Endothelial cell of umbilical vein (primary cell): ENCODE data around the gene FAM20B. TPM values are rescaled to one million over a fixed set of nuclear protein-coding genes. Genes with fewer than 3 reads are reported as not detected.

ENCODE experiments used
- BruUV-seq: library from RNA; stranded (reverse); fragments of 400-500 nt; replicated peaks from 2 replicates; lab custom pipeline; 2021; lab: Mats Ljungman, UMichigan
- CTCF ChIA-PET: fragments of 300-600, 350-600 bp; sonication (Branson Sonifier 250); formaldehyde crosslinking; loops from one replicate; lab custom pipeline; 2021; ENCODE audit warnings: antibody characterized with exemption, inconsistent platforms; lab: Charles Lee
- POLR2A ChIA-PET: fragments of 300-600, 350-600 bp; sonication (Branson Sonifier 250); formaldehyde crosslinking; loops from one replicate; lab custom pipeline; 2021; ENCODE audit warnings: antibody characterized with exemption, inconsistent platforms; lab: Charles Lee
- DNase-seq: peaks from one replicate; pipeline ENCODE4 v3.0.0-alpha.2; 2011; ENCODE audit warnings: low read depth, low spot score
- FAIRE-seq: peaks from 2 replicates; lab custom pipeline; 2011; peaks lifted over from hg19 to GRCh38; lab: Jason Lieb, UNC
- H2AFZ ChIP-seq: 2 replicates; pipeline ENCODE4 v1.6.0; 2012; ENCODE audit warnings: low read depth, low read length, control low read depth, inconsistent platforms
- H3K27ac ChIP-seq: 2 replicates; pipeline ENCODE4 v1.5.1; 2011; ENCODE audit warnings: low read depth, mild to moderate bottlenecking, control low read depth, low read length, moderate library complexity; ENCODE audit not compliant: insufficient read depth
- H3K27me3 ChIP-seq, 2 experiments: 2 replicates each; pipeline versions ENCODE4 v1.6.0 to v1.6.1; 2011; ENCODE audit warnings: low read length in 2 of 2, mixed read lengths in 1 of 2; ENCODE audit not compliant: control insufficient read depth in 2 of 2, insufficient read depth in 2 of 2
- H3K36me3 ChIP-seq, 2 experiments: 2 replicates in 1 of 2; 3 replicates in 1 of 2; pipeline ENCODE4 v1.5.1; 2011; ENCODE audit warnings: low read length in 2 of 2, mild to moderate bottlenecking in 1 of 2, moderate library complexity in 1 of 2; ENCODE audit not compliant: control insufficient read depth in 2 of 2, insufficient read depth in 2 of 2; ENCODE audit errors: extremely low read depth in 1 of 2
- H3K4me1 ChIP-seq: 3 replicates; pipeline ENCODE4 v1.5.1; 2011; ENCODE audit warnings: mild to moderate bottlenecking, low read length; ENCODE audit not compliant: control insufficient read depth, insufficient read depth; ENCODE audit errors: extremely low read depth
- H3K4me2 ChIP-seq: 2 replicates; pipeline ENCODE4 v1.6.1; 2011; ENCODE audit warnings: low read length, control low read depth, mixed read lengths; ENCODE audit not compliant: insufficient read depth
- H3K4me3 ChIP-seq, 3 experiments: fragments of 200-600 bp in 1 of 3; sonication (generic), shearing (Covaris generic) in 1 of 3; replicated peaks in 1 of 3; 2 replicates each; pipeline ENCODE4 v1.5.1; 2011 to 2016; ENCODE audit warnings: control low read depth in 3 of 3, low read length in 3 of 3, mild to moderate bottlenecking in 2 of 3, inconsistent platforms in 1 of 3, low read depth in 1 of 3, moderate library complexity in 1 of 3; ENCODE audit not compliant: insufficient read depth in 1 of 3
- H3K79me2 ChIP-seq: 2 replicates; pipeline ENCODE4 v1.6.0; 2012; ENCODE audit warnings: low read length, inconsistent platforms; ENCODE audit not compliant: control insufficient read depth, insufficient read depth
- H3K9ac ChIP-seq: replicated peaks from 2 replicates; pipeline ENCODE3; 2011; ENCODE audit warnings: low read length, control low read depth; ENCODE audit not compliant: insufficient read depth; ENCODE audit errors: extremely low read depth
- H3K9me1 ChIP-seq: replicated peaks from 3 replicates; pipeline ENCODE4 v1.6.0; 2011; ENCODE audit warnings: mild to moderate bottlenecking, low read length; ENCODE audit not compliant: control insufficient read depth, insufficient read depth; ENCODE audit errors: extremely low read depth
- H3K9me3 ChIP-seq: replicated peaks from 2 replicates; pipeline ENCODE4 v1.5.1; 2012; ENCODE audit warnings: low read length, inconsistent platforms; ENCODE audit not compliant: control insufficient read depth, insufficient read depth
- H4K20me1 ChIP-seq: replicated peaks from 2 replicates; pipeline ENCODE3; 2011; ENCODE audit warnings: mild to moderate bottlenecking, low read length; ENCODE audit not compliant: control insufficient read depth, insufficient read depth; ENCODE audit errors: extremely low read depth
- EZH2 ChIP-seq: IDR thresholded peaks from 2 replicates; pipeline ENCODE4 v1.6.1; 2012; ENCODE audit warnings: borderline replicate concordance, low read depth, mild to moderate bottlenecking, moderate library complexity, low read length, inconsistent platforms; ENCODE audit not compliant: severe bottlenecking
- FOS ChIP-seq: IDR thresholded peaks from 2 replicates; pipeline ENCODE4 v1.6.1; 2011; ENCODE audit warnings: mild to moderate bottlenecking, low read length, moderate library complexity, borderline replicate concordance; ENCODE audit not compliant: insufficient read depth
- MYC ChIP-seq: IDR thresholded peaks from one replicate; pipeline ENCODE4 v1.6.1; 2011; ENCODE audit warnings: mild to moderate bottlenecking, low read depth, low read length
- POLR2AphosphoS5 ChIP-seq: IDR thresholded peaks from 2 replicates; pipeline ENCODE4 v1.6.1; 2012; ENCODE audit warnings: low read depth, mild to moderate bottlenecking, control low read depth, low read length, moderate library complexity; ENCODE audit not compliant: insufficient read depth
- dilution Hi-C: fragments of 300-500 bp; cut with MboI; formaldehyde crosslinking; loops from one replicate; pipeline ENCODE4 v1.15.0; 2019; ENCODE audit warnings: low sequenced_read_pairs; ENCODE audit not compliant: extremely low pct_ligation_motif_present
- intact Hi-C: fragments of 100-400 bp; cut with micrococcal nuclease; formaldehyde crosslinking; loops from one replicate; pipeline ENCODE4 v1.10.0; 2022
- polyA plus RNA-seq, 4 experiments: library from polyadenylated mRNA; depleted of rRNA in 3 of 4; stranded (reverse) in 3 of 4; unstranded in 1 of 4; fragments of >200 nt; gene quantifications; 2 replicates each; pipeline versions ENCODE4 v1.2.1 to v1.2.3, GENCODE V29; 2011 to 2012; ENCODE audit warnings: missing spikeins in 1 of 4
- total RNA-seq: library from RNA; stranded (reverse); gene quantifications from 2 replicates; pipeline ENCODE4 v1.2.3, GENCODE V29; 2021
- TF ChIP-seq, protein P1 (sequence below), 2 donors: IDR thresholded peaks; 1 replicate in 1 of 2; 2 replicates in 1 of 2; pipeline ENCODE4 v1.5.1; 2011; ENCODE audit warnings: low read length in 2 of 2, mild to moderate bottlenecking in 2 of 2, moderate library complexity in 2 of 2, control low read depth in 1 of 2, inconsistent platforms in 1 of 2, low read depth in 1 of 2; ENCODE audit not compliant: insufficient read depth in 1 of 2; ENCODE audit errors: extremely low read depth in 1 of 2
- TF ChIP-seq, protein P2 (sequence below): IDR thresholded peaks from 2 replicates; pipeline ENCODE4 v1.6.1; 2011; ENCODE audit not compliant: insufficient read depth, insufficient read length

FAM20B gene
- total and polyA plus RNA-seq, 2 donors (not counting 3 experiments of a cell fraction or from before 2014, with no cell fraction given) = 10.0 to 35.1 TPM

- no peak for TF ChIP-seq FOS
- no peak for TF ChIP-seq POLR2AphosphoS5
- no peak for TF ChIP-seq MYC
- TF ChIP-seq, protein P1, sequence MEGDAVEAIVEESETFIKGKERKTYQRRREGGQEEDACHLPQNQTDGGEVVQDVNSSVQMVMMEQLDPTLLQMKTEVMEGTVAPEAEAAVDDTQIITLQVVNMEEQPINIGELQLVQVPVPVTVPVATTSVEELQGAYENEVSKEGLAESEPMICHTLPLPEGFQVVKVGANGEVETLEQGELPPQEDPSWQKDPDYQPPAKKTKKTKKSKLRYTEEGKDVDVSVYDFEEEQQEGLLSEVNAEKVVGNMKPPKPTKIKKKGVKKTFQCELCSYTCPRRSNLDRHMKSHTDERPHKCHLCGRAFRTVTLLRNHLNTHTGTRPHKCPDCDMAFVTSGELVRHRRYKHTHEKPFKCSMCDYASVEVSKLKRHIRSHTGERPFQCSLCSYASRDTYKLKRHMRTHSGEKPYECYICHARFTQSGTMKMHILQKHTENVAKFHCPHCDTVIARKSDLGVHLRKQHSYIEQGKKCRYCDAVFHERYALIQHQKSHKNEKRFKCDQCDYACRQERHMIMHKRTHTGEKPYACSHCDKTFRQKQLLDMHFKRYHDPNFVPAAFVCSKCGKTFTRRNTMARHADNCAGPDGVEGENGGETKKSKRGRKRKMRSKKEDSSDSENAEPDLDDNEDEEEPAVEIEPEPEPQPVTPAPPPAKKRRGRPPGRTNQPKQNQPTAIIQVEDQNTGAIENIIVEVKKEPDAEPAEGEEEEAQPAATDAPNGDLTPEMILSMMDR (IDR thresholded peaks at IDR 0.05; ENCODE audit: extremely low read depth in 1 of 2, insufficient read depth in 1 of 2, low read depth in 1 of 2, low read length in 2 of 2) = no peak
- no peak for TF ChIP-seq EZH2
- TF ChIP-seq, protein P2, sequence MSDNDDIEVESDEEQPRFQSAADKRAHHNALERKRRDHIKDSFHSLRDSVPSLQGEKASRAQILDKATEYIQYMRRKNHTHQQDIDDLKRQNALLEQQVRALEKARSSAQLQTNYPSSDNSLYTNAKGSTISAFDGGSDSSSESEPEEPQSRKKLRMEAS = no peak
- H3K4me3 ChIP-seq = no peak overlapping the region
- no peak overlapping the region for H2AFZ ChIP-seq
- no peaks in the 10 kb centered on the region for H3K36me3 ChIP-seq
- H3K4me1 ChIP-seq = no peaks in the 10 kb centered on the region
- intact Hi-C loops = no loop called here
- H3K9me1 ChIP-seq = no peaks in the 10 kb centered on the region
- no peak overlapping the region for H3K4me2 ChIP-seq
- no peak overlapping the region for H3K9ac ChIP-seq
- H3K27me3 ChIP-seq = no peaks in the 10 kb centered on the region
- dilution Hi-C loops = no loop called here
- no peaks in the 10 kb centered on the region for H3K9me3 ChIP-seq
- peaks cover 8% of the 10 kb centered on the region for H3K79me2 ChIP-seq
- H3K27ac ChIP-seq = no peak overlapping the region
- no peaks in the 10 kb centered on the region for H4K20me1 ChIP-seq
- FAIRE-seq (no peak), DNase-seq (no peak)
- BruUV-seq = no TSS peak
- ChIA-PET POLR2A (no interaction called here), CTCF (interaction anchor here (1.2 kb wide), 1 partner anchor 41 kb away, joined by 3 read pairs; no protein-coding TSS in a partner anchor)
These were observed 18.2 kb downstream of the FAM20B start for GRCh38 chr1:179043907-179044306.
